Measurements from ENCODE around the gene PAQR9.

Gene PAQR9

DNA sequence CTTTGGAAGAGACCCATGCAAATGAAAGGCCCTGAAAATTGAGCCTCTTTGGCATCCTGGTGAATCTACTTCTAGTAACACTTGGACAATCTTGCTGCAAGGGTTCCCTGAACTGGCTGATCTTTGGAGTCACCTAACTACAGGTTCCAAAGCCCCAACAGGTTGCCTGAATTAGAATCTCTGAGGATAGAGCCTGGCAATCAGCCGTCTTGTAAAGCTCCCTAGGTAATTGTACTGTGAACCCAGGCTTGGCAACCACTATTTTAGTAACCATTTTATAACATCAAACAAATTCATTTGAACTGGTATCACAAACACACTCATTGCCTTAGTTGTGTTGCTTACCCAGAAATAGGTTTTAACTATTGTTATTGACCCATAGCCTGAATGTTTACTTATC is 20.1 kb downstream of the PAQR9 start:
- Histone ChIP-seq H3K36me3 (ENCODE audit: low read depth) (no peaks in the 10 kb centered on the region), H3K4me1 (ENCODE audit: insufficient read depth, poor library complexity, severe bottlenecking) (peaks cover 10% of the 10 kb centered on the region), H3K9me3 (ENCODE audit: severe bottlenecking) (no peaks in the 10 kb centered on the region), H3K27ac (ENCODE audit: poor library complexity, severe bottlenecking) (no peak overlapping the region), H3K27me3 (ENCODE audit: insufficient read depth, poor library complexity, severe bottlenecking) (no peaks in the 10 kb centered on the region), H3K4me3 (ENCODE audit: severe bottlenecking) (no peak overlapping the region)
- DNase-seq (ENCODE audit: low spot score), result no peak
- TF ChIP-seq, protein P1, sequence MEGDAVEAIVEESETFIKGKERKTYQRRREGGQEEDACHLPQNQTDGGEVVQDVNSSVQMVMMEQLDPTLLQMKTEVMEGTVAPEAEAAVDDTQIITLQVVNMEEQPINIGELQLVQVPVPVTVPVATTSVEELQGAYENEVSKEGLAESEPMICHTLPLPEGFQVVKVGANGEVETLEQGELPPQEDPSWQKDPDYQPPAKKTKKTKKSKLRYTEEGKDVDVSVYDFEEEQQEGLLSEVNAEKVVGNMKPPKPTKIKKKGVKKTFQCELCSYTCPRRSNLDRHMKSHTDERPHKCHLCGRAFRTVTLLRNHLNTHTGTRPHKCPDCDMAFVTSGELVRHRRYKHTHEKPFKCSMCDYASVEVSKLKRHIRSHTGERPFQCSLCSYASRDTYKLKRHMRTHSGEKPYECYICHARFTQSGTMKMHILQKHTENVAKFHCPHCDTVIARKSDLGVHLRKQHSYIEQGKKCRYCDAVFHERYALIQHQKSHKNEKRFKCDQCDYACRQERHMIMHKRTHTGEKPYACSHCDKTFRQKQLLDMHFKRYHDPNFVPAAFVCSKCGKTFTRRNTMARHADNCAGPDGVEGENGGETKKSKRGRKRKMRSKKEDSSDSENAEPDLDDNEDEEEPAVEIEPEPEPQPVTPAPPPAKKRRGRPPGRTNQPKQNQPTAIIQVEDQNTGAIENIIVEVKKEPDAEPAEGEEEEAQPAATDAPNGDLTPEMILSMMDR (IDR thresholded peaks at IDR 0.05; ENCODE audit: poor library complexity, severe bottlenecking), result no peak
- no peak for ATAC-seq (ENCODE audit: low read depth)

DNA sequence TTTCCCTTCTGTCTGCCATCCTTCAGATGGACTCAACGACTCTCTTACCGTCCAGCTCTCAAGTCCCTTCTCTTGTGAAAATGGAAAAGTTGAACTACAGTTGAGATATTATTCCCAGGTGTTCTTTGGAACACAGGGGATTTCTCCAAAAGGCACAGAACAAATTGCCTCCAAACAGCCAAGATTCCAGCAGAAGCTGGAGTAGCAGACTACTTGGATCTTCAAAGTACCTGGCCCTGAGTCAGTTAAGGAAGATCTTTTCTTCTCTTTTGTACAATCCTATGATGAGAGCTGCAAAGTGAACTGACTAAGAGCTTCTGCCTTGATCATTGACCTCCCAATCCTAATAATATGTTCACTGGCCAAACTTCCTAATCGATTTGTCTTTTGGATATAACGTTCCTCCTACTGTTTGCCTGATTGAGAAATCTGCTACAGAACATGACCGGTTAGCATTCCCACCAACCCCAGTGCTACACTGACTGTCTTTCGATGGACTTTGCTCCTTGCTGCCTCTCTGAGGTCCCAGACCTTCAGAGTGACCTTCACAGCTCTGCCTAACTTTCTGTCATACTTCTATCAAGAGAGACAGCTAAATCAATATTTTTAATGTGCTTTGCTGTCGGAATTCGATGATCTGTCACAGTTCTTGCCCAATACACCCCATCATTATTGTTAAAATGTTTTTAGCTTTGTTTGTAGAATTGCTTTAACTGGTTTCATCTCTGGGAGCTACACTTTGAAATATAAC is 21.9 kb downstream of the PAQR9 start:
- Histone ChIP-seq H3K27me3 (ENCODE audit: insufficient read depth, poor library complexity, severe bottlenecking) (no peaks in the 10 kb centered on the region), H3K9me3 (ENCODE audit: severe bottlenecking) (no peaks in the 10 kb centered on the region), H3K27ac (ENCODE audit: poor library complexity, severe bottlenecking) (no peak overlapping the region), H3K4me1 (ENCODE audit: insufficient read depth, poor library complexity, severe bottlenecking) (peaks cover 10% of the 10 kb centered on the region), H3K4me3 (ENCODE audit: severe bottlenecking) (no peak overlapping the region), H3K36me3 (ENCODE audit: low read depth) (no peaks in the 10 kb centered on the region)
- TF ChIP-seq, protein P1 (IDR thresholded peaks at IDR 0.05; ENCODE audit: poor library complexity, severe bottlenecking), result no peak
- ATAC-seq (ENCODE audit: low read depth) (no peak), DNase-seq (ENCODE audit: low spot score) (no peak)

DNA sequence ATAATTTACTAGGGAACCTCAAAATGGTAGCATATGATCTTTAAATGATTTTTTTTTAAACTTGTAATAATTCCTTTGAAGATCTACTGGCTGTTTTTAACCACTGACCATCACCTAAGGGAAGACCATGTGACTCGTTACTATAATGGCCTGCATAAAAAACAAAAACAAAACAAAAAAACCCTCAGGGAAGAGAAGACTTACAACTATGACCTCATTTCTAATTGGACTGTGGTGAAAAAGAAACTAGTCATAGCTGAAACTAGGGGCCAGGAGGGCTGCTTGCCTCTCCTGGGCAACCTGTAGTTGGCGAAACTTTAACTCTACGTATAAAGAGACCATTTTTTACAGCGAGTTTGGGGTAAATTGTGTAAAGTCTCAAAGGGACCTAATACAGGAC is 23.0 kb downstream of the PAQR9 start:
- Histone ChIP-seq H3K27ac (ENCODE audit: poor library complexity, severe bottlenecking) (no peak overlapping the region), H3K27me3 (ENCODE audit: insufficient read depth, poor library complexity, severe bottlenecking) (no peaks in the 10 kb centered on the region), H3K4me1 (ENCODE audit: insufficient read depth, poor library complexity, severe bottlenecking) (peaks cover 10% of the 10 kb centered on the region), H3K9me3 (ENCODE audit: severe bottlenecking) (no peaks in the 10 kb centered on the region), H3K4me3 (ENCODE audit: severe bottlenecking) (no peak overlapping the region), H3K36me3 (ENCODE audit: low read depth) (no peaks in the 10 kb centered on the region)
- DNase-seq (ENCODE audit: low spot score) (no peak), ATAC-seq (ENCODE audit: low read depth) (no peak)
- TF ChIP-seq, protein P1 (IDR thresholded peaks at IDR 0.05; ENCODE audit: poor library complexity, severe bottlenecking), result no peak

DNA sequence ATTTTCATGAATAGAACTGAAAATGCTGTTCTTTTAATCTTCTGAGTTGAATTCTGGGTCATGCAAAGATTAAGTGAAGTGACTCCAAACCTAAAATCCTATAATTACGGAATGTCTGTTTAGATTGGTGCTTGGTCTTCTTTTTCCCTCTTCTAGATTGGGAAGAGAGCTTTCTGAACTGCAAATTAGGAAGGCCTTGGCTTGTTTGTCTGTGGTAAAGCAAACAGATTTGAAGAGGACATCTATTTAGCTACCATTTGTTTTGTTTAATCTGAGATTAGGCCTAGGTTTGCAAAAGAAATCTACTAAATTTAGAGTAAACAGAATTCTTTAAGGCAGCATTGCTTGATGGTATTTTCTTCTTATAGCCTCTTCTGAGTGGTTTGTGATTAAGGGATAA is 23.5 kb downstream of the PAQR9 start:
- Histone ChIP-seq H3K36me3 (ENCODE audit: low read depth) (no peaks in the 10 kb centered on the region), H3K4me1 (ENCODE audit: insufficient read depth, poor library complexity, severe bottlenecking) (peaks cover 10% of the 10 kb centered on the region), H3K9me3 (ENCODE audit: severe bottlenecking) (no peaks in the 10 kb centered on the region), H3K27ac (ENCODE audit: poor library complexity, severe bottlenecking) (no peak overlapping the region), H3K27me3 (ENCODE audit: insufficient read depth, poor library complexity, severe bottlenecking) (no peaks in the 10 kb centered on the region), H3K4me3 (ENCODE audit: severe bottlenecking) (no peak overlapping the region)
- TF ChIP-seq, protein P1 (IDR thresholded peaks at IDR 0.05; ENCODE audit: poor library complexity, severe bottlenecking), result no peak
- no peak for DNase-seq (ENCODE audit: low spot score)
- ATAC-seq (ENCODE audit: low read depth), result no peak

DNA sequence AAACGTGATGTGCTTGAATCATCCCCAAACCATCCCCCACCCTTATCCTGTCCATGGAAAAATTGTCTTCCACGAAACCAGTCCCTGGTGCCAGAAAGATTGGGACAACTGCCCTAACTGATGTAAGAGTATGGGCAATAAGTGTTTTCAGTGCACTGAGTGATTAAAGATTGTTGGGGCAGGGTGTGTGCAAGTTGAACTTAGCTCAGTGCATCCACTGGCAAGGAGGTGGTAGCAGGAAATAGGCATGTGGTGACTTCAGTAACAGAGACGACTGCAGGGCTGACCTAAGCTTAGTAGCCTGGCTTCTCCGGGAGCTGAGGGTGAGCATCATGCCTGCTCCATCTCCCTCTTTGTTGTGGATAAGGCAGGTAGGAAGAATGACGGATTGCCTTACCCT is 27.5 kb downstream of the PAQR9 start:
- Histone ChIP-seq H3K4me3 (ENCODE audit: severe bottlenecking) (no peak overlapping the region), H3K4me1 (ENCODE audit: insufficient read depth, poor library complexity, severe bottlenecking) (no peaks in the 10 kb centered on the region), H3K9me3 (ENCODE audit: severe bottlenecking) (no peaks in the 10 kb centered on the region), H3K27me3 (ENCODE audit: insufficient read depth, poor library complexity, severe bottlenecking) (no peaks in the 10 kb centered on the region), H3K36me3 (ENCODE audit: low read depth) (no peaks in the 10 kb centered on the region), H3K27ac (ENCODE audit: poor library complexity, severe bottlenecking) (no peak overlapping the region)
- TF ChIP-seq, protein P1 (IDR thresholded peaks at IDR 0.05; ENCODE audit: poor library complexity, severe bottlenecking), result no peak
- no peak for DNase-seq (ENCODE audit: low spot score)
- ATAC-seq (ENCODE audit: low read depth), result no peak
